D721Med (cell line): ENCODE results near the gene ELF1.
"Not testable (repeated sequence)": the region's sequence is repeated elsewhere in the genome, so short reads cannot be mapped to it uniquely, and the experiment has no call there.

Experiments used
- DNase-seq: peaks from one replicate; pipeline ENCODE4 v3.0.0; 2011; ENCODE audit warnings: low spot score; ENCODE audit not compliant: insufficient read length
- FAIRE-seq: peaks from 2 replicates; lab custom pipeline; 2011; peaks lifted over from hg19 to GRCh38; lab: Jason Lieb, UNC
- TF ChIP-seq, protein P1 (sequence below): IDR thresholded peaks from 2 replicates; pipeline ENCODE4 v1.5.1; 2012; ENCODE audit warnings: mild to moderate bottlenecking, control low read depth; ENCODE audit not compliant: insufficient read depth; ENCODE audit errors: missing control alignments

Gene ELF1

GRCh38 chr13:40932252-40932651, 86.9 kb downstream of the ELF1 start:
- TF ChIP-seq, protein P1, sequence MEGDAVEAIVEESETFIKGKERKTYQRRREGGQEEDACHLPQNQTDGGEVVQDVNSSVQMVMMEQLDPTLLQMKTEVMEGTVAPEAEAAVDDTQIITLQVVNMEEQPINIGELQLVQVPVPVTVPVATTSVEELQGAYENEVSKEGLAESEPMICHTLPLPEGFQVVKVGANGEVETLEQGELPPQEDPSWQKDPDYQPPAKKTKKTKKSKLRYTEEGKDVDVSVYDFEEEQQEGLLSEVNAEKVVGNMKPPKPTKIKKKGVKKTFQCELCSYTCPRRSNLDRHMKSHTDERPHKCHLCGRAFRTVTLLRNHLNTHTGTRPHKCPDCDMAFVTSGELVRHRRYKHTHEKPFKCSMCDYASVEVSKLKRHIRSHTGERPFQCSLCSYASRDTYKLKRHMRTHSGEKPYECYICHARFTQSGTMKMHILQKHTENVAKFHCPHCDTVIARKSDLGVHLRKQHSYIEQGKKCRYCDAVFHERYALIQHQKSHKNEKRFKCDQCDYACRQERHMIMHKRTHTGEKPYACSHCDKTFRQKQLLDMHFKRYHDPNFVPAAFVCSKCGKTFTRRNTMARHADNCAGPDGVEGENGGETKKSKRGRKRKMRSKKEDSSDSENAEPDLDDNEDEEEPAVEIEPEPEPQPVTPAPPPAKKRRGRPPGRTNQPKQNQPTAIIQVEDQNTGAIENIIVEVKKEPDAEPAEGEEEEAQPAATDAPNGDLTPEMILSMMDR = no peak
- no peak for DNase-seq
- no peak for FAIRE-seq

DNA sequence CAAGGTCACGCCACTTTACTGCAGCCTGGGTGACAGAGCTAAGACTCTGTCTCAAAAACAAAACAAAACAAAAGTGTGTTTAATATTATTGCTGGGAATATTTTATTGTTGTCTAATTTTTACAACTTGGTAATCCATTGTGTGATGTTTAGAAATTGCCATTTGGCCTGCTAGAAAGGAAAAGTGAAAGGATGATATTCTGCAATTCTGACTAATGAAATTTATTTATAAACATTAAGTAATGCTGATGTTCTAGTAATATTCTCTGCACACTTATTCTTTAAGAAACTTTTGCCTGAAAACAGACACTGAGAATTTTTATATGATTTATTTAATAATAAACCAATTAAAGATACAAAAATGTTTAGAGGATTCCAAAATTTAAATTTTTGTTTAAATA, 87.4 kb downstream of the ELF1 start:
- DNase-seq (no peak), FAIRE-seq (no peak)
- TF ChIP-seq, protein P1 = no peak

GRCh38 chr13:40929883-40930282, 89.2 kb downstream of the ELF1 start:
- DNase-seq, FAIRE-seq: not testable (repeated sequence)

DNA sequence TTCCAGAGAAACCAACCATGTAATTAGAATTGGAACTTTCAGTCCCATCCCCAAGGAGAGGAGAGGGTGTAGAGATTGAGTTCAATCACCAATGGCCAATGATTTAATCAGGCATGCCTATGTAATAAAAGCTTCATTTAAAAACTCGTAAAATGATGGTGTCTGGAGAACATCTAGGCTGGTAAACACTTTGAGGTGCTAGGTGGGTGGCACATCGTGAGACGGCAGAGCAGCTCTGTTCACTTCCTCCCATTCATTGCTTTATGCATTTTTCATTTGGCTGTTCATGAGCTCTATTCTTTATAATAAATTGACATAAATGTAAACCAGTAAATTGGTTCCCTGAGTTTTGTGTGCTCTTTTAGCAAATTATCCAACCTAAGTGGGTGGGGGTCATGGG, 90.1 kb downstream of the ELF1 start:
- FAIRE-seq (no peak), DNase-seq (no peak)
- TF ChIP-seq, protein P1 = no peak

GRCh38 chr13:40927929-40928328, 91.2 kb downstream of the ELF1 start:
- FAIRE-seq (no peak), DNase-seq (no peak)
- TF ChIP-seq, protein P1 = no peak

GRCh38 chr13:40923867-40924266, 95.2 kb downstream of the ELF1 start:
- FAIRE-seq = no peak
- TF ChIP-seq, protein P1 = no peak
- DNase-seq = no peak

DNA sequence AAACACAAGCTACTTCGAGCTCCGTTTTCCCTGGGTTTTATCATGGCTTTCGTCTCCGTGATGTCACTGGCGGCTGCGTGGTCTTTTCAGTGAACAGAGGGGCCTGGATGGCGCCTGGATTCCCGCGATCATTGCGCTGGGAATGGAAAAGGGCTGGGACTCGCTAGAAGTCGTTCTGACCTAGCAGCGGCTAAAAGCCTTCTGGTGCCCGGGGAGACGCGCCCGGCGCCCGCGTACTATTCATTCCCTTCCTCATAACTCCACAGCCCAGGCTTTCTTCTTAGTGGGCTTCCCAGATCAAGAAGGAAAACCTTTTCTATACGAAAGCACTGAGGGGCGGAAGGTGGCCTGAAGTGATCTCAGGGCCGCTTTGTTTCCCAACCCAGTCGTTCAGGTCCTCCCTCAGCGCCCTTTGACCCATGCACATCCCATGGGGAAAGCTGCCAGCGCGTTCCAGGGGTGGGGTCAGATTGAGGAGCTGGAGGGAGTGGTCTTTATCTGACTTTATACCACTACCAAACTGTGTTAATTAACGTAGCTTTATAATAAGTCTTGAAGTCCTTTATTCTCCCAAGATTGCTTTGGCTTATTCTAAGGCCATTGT, 96.6 kb downstream of the ELF1 start:
- no peak for DNase-seq
- no peak for FAIRE-seq
- TF ChIP-seq, protein P1 = no peak

DNA sequence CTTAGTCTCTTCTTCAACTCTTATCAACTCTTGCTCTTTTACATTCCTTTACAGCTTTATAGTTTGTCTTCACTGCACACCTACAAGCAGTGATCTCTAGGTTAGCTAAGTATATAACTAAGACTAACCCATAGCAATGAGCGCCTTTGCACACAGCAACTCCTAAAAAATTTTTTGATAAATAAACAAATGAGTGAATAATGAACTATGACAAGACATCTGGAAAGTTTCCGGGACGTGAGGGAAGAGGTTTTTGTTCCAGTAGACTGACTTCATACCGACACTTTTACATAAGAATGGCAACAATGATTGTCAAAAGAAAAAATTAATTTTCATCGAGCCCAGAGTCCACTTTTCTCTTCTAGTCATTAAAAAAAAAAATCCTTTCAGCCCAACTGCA, 98.3 kb downstream of the ELF1 start:
- FAIRE-seq (no peak), DNase-seq (no peak)

GRCh38 chr13:40919901-40920300, 99.2 kb downstream of the ELF1 start:
- not testable (repeated sequence) for FAIRE-seq, DNase-seq

More for the DNA sequence above, 98.3 kb downstream of the ELF1 start:
- TF ChIP-seq, protein P1 = no peak
